PFSK-1 (cell line): ENCODE measurements around the gene MICU1.

ENCODE experiments used
- FOXP2 ChIP-seq: optimal IDR thresholded peaks from 2 replicates; pipeline ENCODE3; 2011; ENCODE audit warnings: borderline replicate concordance, control low read depth, inconsistent platforms; ENCODE audit not compliant: insufficient read depth; ENCODE audit errors: extremely low read length, extremely low read depth
- POLR2AphosphoS5 ChIP-seq: IDR thresholded peaks from 2 replicates; pipeline ENCODE4 v1.6.1; 2012; ENCODE audit warnings: low read depth, mild to moderate bottlenecking, control low read depth, low read length, moderate library complexity
- REST ChIP-seq, 2 experiments: IDR thresholded peaks; 2 replicates each; pipeline versions ENCODE4 v1.6.1 to v1.8.0; 2011 to 2012; ENCODE audit warnings: low read depth in 2 of 2, low read length in 2 of 2, control low read depth in 1 of 2, inconsistent platforms in 1 of 2, mild to moderate bottlenecking in 1 of 2, moderate library complexity in 1 of 2; ENCODE audit not compliant: insufficient read depth in 1 of 2
- SIN3A ChIP-seq: IDR thresholded peaks from 2 replicates; pipeline ENCODE4 v1.6.1; 2012; ENCODE audit warnings: mild to moderate bottlenecking, low read length, moderate library complexity, borderline replicate concordance; ENCODE audit not compliant: insufficient read depth
- TAF1 ChIP-seq: IDR thresholded peaks from 2 replicates; pipeline ENCODE4 v1.6.1; 2012; ENCODE audit warnings: low read length, control low read depth, borderline replicate concordance; ENCODE audit not compliant: insufficient read depth

GRCh38 chr10:72563327-72563932 is 62.4 kb downstream of the MICU1 start:
- TF ChIP-seq TAF1, result no peak
- TF ChIP-seq REST (IDR thresholded peaks at IDR 0.05; ENCODE audit: insufficient read depth in 1 of 2, low read depth in 2 of 2, low read length in 2 of 2), result no peak
- no peak for TF ChIP-seq POLR2AphosphoS5
- no peak for TF ChIP-seq SIN3A
- TF ChIP-seq FOXP2, result no peak
